Dedifferentiated amniotic fluid mesenchymal stem cell (primary cell): ENCODE data around the gene NKAIN4.
"Not testable (repeated sequence)": the region's sequence is repeated elsewhere in the genome, so short reads cannot be mapped to it uniquely, and the experiment has no call there.

Source experiments
- DNase-seq: peaks from one replicate; pipeline ENCODE4 v3.0.0-alpha.2; 2016; ENCODE audit errors: extremely low spot score

Gene NKAIN4

DNA sequence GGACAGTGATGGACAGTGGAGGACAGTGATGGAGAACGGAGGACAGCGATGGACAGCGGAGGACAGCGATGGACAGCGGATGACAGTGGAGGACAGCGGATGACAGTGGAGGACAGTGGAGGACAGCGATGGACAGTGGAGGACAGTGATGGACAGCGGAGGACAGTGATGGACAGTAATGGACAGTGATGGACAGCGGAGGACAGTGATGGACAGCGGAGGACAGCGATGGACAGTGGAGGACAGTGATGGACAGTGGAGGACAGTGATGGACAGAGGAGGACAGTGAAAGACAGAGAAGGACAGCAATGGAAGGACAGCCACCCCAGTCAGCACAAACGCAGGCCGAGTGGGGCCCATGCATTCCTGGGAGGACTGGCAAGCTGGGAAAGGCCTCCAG lies 3.4 kb upstream of the NKAIN4 start:
- DNase-seq: no peak

DNA sequence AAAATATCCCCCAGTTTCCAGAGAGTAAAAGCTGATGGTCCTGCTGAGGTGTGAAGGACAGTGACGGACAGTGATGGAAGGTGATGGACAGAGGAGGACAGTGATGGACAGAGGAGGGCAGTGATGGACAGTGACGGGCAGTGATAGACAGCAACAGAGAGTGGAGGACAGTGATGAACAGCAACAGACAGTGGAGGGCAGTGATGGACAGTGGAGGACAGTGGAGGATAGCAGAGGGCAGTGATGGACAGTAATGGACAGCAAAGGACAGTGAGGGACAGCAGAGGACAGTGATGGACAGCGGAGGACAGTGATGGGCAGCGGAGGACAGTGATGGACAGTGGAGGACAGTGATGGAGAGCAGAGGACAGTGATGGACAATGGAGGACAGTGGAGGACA lies 2.7 kb upstream of the NKAIN4 start:
- DNase-seq: no peak

DNA sequence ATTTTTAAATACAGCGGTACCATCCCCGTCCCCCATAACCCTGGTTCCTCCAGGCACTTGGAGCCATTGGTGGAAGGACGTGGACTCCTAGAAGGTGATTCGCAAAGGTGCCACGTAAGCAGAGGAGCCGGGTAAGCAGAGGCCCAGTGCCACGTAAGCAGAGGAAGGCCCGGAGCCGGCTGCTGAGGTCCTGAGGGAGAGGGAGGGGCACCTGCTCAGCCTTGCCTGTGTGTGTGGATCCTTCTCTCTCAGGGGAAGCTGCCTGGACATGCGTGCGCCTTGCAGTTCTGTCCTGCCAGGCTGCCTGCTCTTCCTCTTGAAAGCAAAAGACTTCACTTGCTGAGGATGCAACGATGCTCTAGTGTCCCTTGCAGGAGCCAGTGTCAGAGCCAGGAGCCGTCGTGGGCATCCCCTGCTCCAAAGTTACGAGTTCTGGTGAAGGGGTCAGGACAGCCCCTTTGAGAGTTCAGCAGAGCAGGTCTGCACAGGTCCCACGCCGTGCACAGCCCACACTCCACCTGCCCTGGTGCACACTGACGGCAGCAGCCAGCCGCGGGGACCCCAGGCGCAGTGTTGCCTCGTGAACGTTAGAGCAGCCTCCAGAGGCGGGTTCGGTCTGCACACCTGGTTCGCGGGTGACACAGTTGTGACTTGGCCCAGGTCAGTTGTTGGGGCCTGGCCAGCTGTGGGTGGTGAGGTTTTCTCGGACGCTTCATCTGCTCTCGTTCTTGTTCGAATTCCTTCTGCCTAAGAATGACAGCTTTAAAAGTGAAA lies 1.9 kb upstream of the NKAIN4 start:
- DNase-seq: no peak

DNA sequence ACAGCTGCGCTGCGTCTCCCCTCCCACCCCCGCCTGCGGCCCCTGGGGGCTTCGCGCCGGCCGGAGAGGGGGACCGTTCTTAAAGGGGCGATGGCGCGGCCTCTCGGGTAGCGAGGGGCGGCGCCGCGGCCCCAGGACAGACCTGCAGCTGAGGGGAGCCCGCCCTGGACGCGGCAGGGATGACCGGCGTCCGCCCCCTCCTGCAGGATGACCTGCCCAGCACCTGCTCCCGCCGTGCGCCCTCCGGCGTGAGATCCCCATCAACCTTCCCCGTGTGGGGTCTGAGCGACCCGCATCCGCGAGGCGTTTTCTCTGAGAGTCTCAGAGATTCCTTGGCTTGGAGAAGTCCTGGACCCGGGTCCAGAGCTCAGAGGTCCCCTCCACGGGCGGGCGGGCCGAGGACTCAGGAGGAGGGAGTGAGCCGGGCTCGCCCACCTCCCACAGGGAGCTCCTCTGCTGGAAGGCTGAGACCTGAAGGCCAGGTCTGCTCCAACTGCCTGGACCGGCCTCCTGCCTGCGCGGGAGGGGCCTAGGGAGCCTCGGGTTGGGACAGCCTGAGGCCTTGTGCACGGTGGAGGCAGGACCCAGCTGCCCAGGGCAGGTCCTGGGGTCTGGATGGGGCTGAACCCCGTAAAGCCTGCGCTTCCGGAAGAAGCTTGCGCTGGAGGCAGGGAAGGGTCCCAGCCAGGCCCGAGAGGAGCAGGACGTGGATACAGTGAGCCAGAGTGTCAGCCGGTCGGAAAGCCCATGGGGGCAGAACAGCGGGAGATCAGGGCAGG lies 532 bp upstream of the NKAIN4 start:
- DNase-seq: no peak

DNA sequence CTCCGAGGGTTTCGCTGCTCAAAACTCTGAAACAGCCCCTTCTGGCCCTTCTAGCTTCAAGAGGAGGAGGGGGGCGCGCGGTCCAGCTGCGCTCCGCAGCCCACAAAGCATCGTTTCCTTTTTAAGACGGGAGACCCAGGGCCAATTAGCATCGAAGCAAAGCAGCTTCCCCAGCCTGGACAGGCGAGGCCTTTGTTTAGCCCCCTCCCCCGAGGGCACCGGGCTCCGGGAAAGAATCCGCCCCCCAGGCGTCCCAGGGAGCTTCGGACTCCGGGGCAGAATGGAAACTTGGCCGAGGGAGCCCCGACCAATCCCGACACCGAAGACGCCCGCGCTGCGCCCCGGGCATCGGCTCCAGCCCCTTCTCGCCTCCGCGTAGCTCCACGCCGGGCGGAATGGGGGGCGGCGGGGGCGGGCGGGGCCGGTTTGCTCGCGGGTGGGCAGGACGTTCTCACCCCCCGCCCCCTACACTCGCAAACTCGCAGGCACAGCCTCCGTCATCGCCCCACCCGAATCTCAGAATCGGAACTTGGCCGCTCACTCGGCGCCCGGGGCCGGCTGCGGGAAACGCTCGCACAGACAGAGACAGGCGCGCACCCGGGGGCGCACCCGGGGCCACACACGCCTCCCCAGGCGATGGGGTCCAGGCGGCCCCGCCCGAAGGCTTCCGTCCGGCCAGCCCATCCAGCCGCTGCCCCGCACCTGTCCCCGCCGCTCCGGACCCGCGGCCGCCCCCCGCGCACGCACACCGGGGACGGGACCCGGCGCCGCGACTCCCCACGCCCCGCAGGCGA lies 628 bp downstream of the NKAIN4 start:
- DNase-seq: no peak

DNA sequence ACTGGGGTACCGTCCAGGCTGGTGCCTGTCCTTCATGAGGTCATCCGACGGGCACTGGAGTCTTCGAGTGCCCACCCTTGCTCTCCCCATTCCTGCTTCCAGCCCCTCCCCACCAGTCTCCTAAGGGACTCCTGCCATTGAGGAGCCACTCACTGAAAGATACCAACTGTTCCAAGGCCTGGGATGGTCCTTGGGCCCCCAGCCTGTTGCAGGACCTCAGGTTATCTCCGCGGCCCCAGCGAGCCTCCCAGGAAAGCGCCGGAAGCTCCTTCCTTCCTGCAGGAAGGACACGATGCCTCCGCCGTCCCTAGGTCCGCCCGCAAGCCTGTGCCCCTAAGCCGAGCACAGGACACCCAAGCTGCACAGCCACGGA lies 1.2 kb downstream of the NKAIN4 start:
- no peak for DNase-seq

DNA sequence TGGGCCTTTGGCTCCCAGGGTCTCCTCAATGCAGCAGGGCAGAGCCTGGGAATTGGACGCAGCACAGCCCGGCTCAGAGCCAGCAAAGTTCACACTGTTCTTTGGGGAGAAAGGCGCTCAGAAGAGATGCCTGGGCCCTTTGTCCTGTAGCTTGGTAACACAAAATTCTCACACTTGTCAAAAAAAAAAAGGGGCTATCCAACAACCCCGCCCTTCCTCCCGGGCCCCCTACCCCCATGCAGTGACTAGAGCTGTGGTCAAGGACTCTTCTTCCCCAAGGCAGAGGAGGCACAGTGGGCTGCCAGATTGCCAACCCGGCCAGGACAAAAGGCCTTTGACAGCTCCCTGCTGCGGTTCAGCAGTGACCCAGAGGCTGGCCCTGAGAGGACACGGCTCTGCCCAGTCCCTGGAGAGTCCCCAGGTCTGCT lies 2.0 kb downstream of the NKAIN4 start:
- no peak for DNase-seq

DNA sequence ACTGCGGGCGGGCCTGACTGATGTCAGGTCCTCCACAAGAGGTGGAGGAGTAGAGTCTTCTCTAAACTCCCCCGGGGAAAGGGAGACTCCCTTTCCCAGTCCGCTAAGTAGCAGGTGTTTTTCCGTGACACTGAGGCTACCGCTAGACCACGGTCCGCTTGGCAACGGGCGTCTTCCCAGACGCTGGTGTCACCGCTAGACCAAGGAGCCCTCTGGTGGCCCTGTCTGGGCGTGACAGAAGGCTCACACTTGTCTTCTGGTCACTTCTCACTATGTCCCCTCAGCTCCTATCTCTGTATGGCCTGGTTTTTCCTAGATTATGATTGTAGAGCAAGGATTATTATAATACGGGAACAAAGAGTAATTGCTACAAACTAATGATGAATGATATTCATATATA lies 2.9 kb downstream of the NKAIN4 start:
- not testable (repeated sequence) for DNase-seq

DNA sequence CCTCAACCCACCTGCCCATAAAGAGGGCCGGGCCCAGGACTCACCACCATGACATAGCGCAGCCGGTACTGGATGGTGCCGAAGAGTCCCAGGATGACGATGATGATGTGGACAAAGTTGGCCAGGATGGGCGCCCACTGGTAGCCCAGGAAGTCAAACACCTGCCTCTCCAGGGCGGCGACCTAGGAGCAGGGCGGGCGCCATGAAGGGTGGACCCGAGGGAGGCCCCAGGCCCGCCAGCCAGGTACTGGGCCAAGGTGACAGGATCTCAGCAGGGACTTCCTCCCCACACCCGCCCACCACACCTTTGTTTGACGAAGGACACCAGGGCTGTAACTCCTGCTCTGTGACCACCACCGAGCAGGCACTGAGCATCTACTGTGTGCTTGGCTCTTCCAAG lies 4.4 kb downstream of the NKAIN4 start:
- no peak for DNase-seq

DNA sequence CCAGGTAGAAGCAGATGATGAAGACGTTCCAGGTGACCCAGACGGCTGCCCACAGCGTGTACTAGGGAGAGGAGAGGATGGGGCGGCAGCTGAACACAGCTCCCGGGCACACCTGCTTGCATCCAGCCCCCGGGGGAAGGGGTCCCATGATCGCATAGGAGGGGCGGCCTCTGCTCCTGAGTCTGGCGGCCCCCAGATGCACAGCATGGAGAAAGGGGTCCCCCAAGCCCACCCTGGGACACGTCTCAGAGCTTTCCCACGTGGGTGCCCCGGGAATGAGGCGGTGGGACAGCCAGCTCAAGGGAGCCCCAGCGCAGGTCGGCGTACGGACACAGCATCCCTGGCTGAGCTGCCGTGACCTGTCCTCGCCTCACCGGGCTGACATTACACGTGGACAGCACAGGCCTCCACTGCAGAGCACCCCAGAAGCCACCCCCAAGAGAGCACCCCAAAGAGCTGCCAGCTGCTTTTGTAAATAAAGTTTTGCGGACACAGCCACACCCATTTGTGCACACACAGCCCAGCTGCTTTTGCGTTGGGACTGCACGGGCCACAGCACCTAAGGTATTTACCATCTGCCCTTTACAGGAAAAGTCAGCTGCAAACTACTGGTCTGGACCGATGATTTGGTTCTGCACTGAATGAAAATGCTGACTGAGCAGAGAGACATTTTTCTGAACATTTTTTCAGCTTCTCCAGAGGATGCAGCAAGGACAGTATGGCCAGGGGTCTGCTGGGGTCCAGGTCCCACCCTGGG lies 5.2 kb downstream of the NKAIN4 start:
- DNase-seq: no peak

DNA sequence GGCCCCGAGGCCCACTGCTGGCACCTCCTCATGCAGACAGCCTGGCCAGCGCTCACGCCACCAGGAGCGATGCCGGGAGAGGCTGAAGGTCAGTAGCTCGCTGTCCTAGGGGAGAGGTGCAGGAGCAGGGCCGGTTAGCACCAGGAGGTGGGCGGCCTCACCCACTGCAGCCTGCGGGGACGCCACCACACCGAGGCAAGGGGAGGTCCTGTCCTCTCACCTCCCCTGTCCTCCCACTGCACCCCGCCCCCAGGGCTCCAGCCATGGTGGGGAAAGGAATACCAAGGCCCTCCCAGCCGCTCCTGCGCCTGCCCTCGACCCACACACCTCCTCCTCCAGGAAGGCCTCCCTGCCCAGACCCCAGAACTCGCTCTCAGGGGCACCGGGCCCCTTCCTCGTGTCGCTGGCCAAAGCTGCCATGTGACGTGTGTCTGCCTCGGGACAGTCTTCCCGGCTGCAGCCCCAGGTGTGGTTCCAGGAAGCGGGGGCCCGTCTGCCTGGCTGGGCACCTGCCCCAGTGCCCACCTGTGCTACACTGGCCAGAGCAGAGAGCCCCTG lies 6.5 kb downstream of the NKAIN4 start:
- no peak for DNase-seq

DNA sequence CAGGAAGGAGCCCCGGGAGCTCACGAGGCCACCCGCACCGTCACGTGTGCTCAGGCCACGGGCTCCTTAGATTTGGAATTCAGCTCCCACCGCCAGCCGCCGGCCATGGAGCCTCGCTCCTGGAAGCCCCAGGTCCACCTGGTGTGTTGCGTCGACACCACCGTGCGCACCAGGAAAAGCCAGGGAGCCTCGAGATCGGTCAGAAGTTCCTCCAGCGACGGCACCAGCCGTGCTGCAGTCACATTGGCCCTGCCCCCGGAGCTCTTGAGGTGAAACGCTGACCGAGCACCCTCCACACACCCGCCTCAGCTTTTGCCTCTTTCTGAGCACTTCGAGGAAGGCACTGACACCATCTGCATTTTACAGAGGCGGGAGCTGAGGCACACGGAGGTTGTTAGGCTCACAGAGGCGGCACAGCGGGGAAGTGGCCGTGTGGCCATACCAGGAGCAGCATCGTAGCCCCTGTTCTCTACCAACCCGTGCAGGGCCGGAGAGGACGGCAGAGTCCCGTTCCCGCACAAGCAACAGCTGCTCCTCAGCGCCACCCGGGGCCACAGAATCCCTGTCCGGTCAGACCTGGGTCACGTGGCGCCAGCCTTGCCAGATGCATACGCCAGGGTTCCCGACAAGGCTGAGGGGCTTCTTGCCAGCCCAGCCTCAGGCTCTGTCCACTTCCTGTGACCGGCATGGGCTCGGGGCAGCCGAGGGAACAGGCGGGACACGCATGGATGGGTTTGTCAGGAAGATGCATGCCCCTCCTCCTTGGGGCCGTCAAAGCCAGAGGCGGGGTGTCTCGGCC lies 7.6 kb downstream of the NKAIN4 start:
- no peak for DNase-seq

DNA sequence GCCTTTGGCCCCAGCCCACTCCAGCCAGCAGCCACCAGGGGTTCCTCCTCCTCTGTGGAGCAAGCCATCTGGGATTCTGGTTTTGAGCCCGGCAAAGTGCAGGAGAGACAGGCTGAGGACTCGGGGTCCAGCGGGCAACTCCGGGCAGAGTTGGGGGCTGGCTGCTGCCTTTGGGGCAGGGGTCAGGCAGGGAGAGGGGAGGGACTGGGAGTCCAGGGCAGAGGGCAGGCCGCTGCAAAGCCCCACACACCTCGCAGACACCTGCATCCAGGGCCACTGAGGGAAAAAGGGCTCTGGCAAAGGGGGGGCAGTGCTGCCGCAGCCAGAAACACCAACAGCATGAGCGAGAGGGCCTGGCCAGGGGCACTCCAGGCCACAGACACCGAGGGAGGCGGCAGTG lies 9.8 kb downstream of the NKAIN4 start:
- no peak for DNase-seq

DNA sequence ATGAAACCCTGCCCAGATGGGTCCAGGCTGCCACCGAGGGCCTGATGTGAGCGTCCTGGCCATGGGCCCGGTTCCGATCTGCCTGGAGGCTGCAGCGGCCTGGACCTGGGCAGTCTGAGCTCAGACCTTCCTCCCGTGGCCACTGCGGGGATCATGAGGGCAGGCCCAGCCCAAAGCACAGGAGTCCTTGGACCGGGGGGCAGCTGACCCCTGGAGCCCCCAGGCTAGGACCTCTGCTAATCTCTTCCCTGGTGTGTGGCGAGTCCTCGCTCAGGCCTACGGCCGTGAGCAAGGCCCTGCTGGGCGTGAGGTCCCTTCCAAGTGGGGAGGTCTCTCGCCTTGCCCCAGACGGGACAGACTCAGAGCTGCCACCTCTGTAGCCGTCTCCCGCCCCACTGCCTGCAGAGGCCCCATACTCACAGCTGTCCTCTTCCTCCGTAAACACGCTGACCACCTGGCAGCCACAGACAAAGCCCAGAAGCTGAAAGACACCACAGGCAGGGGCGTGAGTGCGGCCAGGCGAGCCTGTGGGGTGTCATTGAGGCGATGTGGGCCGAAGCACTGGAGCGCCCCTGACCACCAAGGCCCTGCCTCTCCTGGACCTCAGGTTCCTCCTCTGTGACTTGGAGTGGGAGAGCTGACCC lies 10.5 kb downstream of the NKAIN4 start:
- no peak for DNase-seq

DNA sequence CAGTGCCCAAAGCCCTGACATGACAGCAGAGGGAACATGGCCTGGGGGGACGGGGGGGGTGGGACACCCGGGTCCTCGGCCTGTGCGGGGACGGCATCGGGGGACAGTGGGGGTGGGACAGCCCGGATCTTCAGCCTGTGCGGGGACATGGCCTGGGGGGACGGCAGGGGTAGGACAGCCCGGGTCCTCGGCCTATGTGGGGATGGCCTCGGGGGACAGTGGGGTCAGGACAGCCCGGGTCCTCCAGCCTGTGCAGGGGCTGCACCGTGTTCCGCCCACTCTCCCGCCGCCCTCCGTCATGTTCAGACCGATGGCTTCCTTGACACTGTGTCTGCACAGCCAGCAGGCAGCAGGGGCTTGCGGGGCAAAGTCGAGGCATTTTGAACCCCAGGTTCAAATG lies 11.5 kb downstream of the NKAIN4 start:
- no peak for DNase-seq

DNA sequence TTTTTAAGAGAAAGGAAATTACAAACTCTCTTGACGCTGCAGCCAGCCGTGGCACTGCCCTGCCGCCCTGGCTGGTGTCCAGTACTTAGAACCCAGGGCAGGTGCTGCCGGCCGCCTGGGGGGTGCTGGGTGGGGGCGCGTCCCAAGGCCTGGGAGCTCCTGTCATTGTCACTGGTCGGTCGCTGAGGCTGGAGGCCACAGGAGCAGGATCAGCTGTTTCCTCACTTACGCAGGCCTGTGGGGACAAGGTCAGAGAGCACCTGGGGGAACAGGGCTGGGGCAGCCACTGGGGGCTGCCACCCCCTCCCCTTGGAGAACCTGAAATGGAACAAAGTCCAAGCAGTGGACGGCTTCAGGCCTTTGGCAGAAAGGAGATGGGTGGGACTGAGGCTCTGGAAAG lies 13.0 kb downstream of the NKAIN4 start:
- DNase-seq: no peak

DNA sequence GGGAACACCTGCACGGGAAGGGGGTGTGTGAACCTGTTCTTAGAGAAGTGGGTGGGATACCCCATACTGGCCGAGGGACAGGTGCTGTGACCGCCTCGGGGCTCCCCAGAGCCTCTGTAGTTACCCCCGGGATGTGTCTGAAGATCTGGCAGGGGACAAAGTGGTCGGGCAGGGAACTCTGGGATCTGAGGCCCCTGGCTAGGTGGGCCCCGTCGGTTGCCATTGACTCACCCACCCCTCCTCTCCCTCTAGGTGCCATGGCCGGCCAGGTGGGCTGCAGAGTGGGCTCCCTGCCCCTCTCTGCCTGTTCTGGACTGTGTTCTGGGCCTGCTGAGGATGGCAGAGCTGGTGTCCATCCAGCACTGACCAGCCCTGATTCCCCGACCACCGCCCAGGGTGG lies 14.3 kb downstream of the NKAIN4 start:
- DNase-seq: no peak

DNA sequence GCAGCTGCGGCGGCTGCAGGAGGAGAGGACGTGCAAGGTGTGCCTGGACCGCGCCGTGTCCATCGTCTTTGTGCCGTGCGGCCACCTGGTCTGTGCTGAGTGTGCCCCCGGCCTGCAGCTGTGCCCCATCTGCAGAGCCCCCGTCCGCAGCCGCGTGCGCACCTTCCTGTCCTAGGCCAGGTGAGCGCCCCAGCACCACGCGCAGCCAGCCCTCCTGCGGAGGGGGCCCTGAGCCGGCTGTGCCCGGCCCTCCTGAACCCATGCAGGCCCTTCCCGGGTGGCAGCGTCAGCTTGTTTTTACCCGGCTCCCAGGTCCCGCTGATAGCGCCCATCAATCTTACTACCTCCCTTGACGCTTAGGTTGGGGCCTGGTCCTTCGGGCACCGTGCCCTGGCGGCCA lies 14.8 kb downstream of the NKAIN4 start:
- no peak for DNase-seq

DNA sequence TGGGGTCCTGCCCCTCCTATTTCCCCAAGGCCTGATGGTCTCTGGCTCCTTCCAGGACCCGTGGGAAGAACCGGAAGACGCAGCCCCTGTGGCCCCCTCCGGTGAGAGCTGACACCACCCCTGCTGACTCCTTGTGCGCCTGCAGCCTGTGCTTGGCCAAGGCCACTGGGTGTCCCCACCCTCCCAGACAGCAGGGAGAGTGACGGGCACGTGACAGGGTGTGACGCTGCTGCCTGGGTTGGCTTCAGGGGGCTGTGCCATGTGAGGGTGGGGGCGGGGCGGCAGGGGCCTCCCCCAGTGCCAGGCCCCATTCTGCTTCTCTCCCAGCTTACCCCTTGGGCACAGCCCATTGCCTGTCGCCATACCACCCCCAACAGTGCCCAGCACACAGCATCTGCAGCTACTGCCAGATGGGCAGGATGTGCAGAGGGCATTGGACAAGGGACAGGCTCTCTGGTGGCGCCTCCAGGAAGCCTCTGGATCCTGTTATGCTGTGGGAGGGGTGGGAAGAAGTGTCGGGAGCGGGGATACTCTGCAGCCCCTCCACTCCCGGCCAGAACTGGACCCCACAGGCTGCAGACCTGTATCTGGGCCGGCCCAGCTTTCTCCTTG lies 15.6 kb downstream of the NKAIN4 start:
- no peak for DNase-seq

DNA sequence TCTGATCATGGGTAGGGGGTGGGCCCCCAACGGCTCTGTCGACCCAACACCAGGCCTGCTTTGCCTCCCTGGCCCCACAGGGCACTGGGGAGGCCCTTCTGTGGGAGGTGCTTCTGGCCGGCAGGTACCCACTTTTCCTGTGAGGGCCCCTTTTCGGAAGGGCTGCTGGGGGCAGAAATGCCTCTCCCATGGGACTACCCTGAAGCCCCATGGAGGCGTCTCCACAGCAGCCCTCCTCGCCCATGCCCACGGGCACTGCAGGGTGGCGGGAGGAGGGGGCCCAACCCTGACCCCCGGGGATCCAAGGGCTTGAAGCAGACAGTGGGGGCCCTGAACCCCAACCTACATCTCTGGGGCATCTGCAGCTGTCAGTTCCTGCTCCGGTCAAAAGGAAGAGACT lies 16.2 kb downstream of the NKAIN4 start:
- DNase-seq: no peak
